OCI-LY3 (cell line): ENCODE measurements around the gene PANK4.
A peak's percentile ranks its signal among the peaks of the same experiment; 100 is the strongest.

ENCODE experiments used
- H2AFZ ChIP-seq: fragments of 200-600, 300-600 bp; shearing (Covaris generic); 2 replicates; pipeline ENCODE4 v1.6.0; 2014; ENCODE audit warnings: antibody characterized with exemption, low read depth, low read length
- H3K27ac ChIP-seq: fragments of 200-600, 300-600 bp; sonication (generic); 2 replicates; pipeline ENCODE4 v1.5.1; 2014; ENCODE audit warnings: mild to moderate bottlenecking, low read length, moderate library complexity, mixed read lengths
- H3K27me3 ChIP-seq: fragments of 200-600, 300-600 bp; sonication (generic); 2 replicates; pipeline ENCODE4 v1.6.1; 2014; ENCODE audit warnings: low read depth, low read length, mixed read lengths
- H3K36me3 ChIP-seq: fragments of 200-600, 300-600 bp; sonication (generic); replicated peaks from 2 replicates; pipeline ENCODE3; 2014; ENCODE audit warnings: low read depth, low read length, mixed read lengths
- H3K4me1 ChIP-seq: fragments of 300-600, 200-600 bp; sonication (generic); 2 replicates; pipeline ENCODE4 v1.6.1; 2014; ENCODE audit warnings: low read length, mixed read lengths
- H3K4me2 ChIP-seq: fragments of 200-600, 300-600 bp; sonication (generic); 2 replicates; pipeline ENCODE4 v1.6.1; 2014; ENCODE audit warnings: low read length, mixed read lengths
- H3K4me3 ChIP-seq: fragments of 300-600, 200-600 bp; sonication (generic); 2 replicates; pipeline ENCODE4 v1.5.1; 2014; ENCODE audit warnings: antibody characterized with exemption, mild to moderate bottlenecking, low read length, moderate library complexity
- H3K79me2 ChIP-seq: fragments of 300-600, 200-600 bp; shearing (Covaris generic); 2 replicates; pipeline ENCODE4 v1.6.1; 2014; ENCODE audit warnings: mild to moderate bottlenecking, low read length, mixed read lengths
- H3K9ac ChIP-seq: fragments of 300-600, 200-600 bp; shearing (Covaris generic); 2 replicates; pipeline ENCODE4 v1.6.0; 2014; ENCODE audit warnings: mild to moderate bottlenecking, low read length, moderate library complexity
- H3K9me3 ChIP-seq: fragments of 200-600, 300-600 bp; shearing (Covaris generic); 2 replicates; pipeline ENCODE4 v1.6.1; 2014; ENCODE audit warnings: low read length, mixed read lengths; ENCODE audit not compliant: insufficient read depth
- H4K20me1 ChIP-seq: fragments of 200-600, 300-600 bp; sonication (generic); 2 replicates; pipeline ENCODE4 v1.6.1; 2016; ENCODE audit warnings: low read length, mixed read lengths; ENCODE audit not compliant: insufficient read depth
- EZH2phosphoT487 ChIP-seq: fragments of 200-600 bp; shearing (Covaris generic); IDR thresholded peaks from 2 replicates; pipeline ENCODE4 v1.6.1; 2018; ENCODE audit warnings: antibody characterized with exemption, mixed run types, low read depth
- TF ChIP-seq, protein P1 (sequence below): fragments of 200-600, 300-600 bp; sonication (generic); IDR thresholded peaks from 2 replicates; pipeline ENCODE4 v1.5.1; 2014; ENCODE audit warnings: antibody characterized with exemption, low read length, low read depth

Gene PANK4

DNA sequence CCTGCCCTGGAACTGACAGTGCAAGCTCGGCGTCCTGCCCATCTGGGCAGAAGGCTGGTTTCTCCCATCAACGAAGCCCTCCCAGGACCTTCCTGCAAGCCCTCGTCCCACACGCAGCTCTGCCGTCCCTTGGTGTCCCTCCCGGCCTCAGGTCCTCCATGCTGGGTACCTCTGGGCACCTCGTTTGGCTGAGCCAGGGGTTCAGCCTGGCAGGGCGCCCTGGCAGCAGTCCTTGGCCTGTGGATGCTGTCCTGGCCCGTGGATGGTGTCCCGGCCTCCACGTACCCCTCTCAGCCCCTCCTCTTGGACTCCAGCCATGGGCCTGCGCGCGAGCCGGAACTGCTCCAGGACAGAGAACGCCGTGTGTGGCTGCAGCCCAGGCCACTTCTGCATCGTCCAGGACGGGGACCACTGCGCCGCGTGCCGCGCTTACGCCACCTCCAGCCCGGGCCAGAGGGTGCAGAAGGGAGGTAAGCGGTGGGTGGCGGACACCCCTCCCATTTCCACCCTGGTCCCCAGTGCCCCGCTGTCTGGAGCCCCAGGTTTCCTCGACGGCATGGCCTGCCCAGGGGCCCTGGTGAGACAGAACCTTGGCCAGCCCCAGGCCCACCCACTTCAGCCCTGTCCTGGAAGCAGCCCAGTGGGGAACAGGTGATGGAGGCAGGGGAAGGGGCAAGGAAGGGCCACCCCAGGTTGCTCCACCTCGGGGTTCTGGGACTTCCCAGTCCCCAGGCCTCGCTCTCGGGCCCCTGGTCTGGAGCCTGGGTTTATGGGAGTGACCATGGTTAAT lies 33.3 kb upstream of the PANK4 start:
- H3K4me1 ChIP-seq = peaks cover 24% of the 10 kb centered on the region
- H3K36me3 ChIP-seq = peaks cover 14% of the 10 kb centered on the region
- no peak overlapping the region for H3K4me2 ChIP-seq
- no peaks in the 10 kb centered on the region for H3K9me3 ChIP-seq
- TF ChIP-seq, protein P1, sequence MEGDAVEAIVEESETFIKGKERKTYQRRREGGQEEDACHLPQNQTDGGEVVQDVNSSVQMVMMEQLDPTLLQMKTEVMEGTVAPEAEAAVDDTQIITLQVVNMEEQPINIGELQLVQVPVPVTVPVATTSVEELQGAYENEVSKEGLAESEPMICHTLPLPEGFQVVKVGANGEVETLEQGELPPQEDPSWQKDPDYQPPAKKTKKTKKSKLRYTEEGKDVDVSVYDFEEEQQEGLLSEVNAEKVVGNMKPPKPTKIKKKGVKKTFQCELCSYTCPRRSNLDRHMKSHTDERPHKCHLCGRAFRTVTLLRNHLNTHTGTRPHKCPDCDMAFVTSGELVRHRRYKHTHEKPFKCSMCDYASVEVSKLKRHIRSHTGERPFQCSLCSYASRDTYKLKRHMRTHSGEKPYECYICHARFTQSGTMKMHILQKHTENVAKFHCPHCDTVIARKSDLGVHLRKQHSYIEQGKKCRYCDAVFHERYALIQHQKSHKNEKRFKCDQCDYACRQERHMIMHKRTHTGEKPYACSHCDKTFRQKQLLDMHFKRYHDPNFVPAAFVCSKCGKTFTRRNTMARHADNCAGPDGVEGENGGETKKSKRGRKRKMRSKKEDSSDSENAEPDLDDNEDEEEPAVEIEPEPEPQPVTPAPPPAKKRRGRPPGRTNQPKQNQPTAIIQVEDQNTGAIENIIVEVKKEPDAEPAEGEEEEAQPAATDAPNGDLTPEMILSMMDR = no peak
- no peak for TF ChIP-seq EZH2phosphoT487
- H3K9ac ChIP-seq = no peak overlapping the region
- no peak overlapping the region for H3K27ac ChIP-seq
- H4K20me1 ChIP-seq = no peaks in the 10 kb centered on the region
- no peaks in the 10 kb centered on the region; the same call in 1 of the 2 replicates for H3K79me2 ChIP-seq
- H3K4me3 ChIP-seq = no peak overlapping the region
- no peak overlapping the region for H2AFZ ChIP-seq
- H3K27me3 ChIP-seq = no peaks in the 10 kb centered on the region

DNA sequence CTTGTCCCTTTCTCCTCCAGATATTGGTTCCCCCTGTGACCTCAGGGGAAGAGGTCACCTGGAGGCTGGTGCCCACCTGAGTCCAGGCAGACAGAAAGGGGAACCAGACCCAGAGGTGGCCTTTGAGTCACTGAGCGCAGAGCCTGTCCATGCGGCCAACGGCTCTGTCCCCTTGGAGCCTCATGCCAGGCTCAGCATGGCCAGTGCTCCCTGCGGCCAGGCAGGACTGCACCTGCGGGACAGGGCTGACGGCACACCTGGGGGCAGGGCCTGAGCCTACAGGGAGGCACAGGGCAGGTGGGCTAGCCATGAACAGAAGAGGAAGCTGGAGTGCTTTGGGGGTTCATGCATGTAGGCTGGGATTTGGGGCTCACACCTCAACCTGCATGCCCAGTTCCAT lies 32.5 kb upstream of the PANK4 start:
- H3K9ac ChIP-seq = no peak overlapping the region
- no peak overlapping the region for H3K4me2 ChIP-seq
- H3K27ac ChIP-seq = no peak overlapping the region
- no peaks in the 10 kb centered on the region; the same call in 1 of the 2 replicates for H3K79me2 ChIP-seq
- H3K27me3 ChIP-seq = no peaks in the 10 kb centered on the region
- TF ChIP-seq, protein P1 = no peak
- no peak for TF ChIP-seq EZH2phosphoT487
- no peaks in the 10 kb centered on the region for H3K9me3 ChIP-seq
- no peaks in the 10 kb centered on the region for H4K20me1 ChIP-seq
- H2AFZ ChIP-seq = no peak overlapping the region
- H3K4me3 ChIP-seq = no peak overlapping the region
- peaks cover 32% of the 10 kb centered on the region for H3K4me1 ChIP-seq
- H3K36me3 ChIP-seq = peaks cover 14% of the 10 kb centered on the region

DNA sequence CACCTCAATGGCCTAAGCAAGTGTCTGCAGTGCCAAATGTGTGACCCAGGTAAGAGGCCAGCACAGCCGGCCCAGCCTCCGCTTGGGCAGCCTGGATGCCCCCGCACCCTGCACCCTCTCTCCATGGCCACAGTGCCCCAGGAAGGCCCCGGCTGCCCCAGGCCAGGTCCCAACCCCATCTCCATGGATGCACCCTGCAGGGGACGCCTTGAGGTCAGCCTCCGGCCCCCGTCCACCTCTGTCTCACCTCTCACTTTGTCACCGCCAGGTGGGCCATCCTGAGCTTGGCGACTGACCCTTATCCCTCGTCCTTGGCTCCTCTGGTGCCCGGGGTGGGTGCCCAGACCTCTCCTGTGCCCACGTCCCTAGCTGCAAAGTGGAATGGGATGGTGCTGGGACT lies 32.0 kb upstream of the PANK4 start:
- Histone ChIP-seq H2AFZ (no peak overlapping the region), H4K20me1 (no peaks in the 10 kb centered on the region), H3K36me3 (peaks cover 14% of the 10 kb centered on the region), H3K4me1 (peaks cover 33% of the 10 kb centered on the region), H3K27me3 (no peaks in the 10 kb centered on the region), H3K27ac (no peak overlapping the region), H3K4me3 (no peak overlapping the region), H3K4me2 (0 out of 2 replicates have a peak overlapping the region, but pooled peaks have one; percentile 99), H3K9ac (no peak overlapping the region), H3K9me3 (no peaks in the 10 kb centered on the region), H3K79me2 (no peaks in the 10 kb centered on the region; the same call in 1 of the 2 replicates)
- TF ChIP-seq, protein P1 = no peak
- no peak for TF ChIP-seq EZH2phosphoT487

DNA sequence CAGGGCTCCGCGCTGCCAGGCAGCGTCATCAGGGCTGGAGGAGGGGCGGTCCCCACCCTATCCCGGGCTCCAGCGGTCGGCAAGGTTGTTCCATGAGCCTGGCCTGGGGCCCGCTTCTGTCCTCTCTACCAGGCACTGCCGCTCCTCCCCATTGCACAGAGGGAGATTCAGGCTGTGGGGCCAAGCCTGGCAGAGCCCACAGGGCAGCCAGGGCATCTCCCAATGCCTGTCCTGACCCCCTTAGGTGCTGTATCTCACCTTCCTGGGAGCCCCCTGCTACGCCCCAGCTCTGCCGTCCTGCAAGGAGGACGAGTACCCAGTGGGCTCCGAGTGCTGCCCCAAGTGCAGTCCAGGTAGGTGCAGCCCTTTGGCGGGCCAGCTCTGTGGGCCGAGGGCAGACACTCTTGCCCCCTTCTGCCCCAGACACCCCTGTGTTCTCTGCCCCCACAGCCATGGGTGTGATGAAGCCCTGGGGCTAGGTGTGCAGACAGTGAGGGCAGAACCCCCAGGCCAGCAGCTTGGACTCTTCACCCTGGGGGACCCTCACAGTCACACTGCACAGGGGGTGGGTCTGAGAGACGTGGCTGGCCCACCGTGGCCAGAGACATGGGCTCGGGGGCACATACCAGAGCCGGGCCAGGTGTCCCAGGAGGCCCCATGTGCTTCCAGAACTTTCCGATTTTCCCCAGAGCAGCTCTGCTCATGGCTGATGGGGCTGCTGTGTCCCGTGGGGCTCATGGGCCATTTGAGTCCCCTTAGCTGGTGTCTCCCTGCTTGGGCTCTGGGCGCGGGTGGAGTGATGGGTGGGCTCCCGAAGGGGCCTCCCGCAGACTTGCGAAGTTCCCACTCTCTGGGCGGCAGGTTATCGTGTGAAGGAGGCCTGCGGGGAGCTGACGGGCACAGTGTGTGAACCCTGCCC lies 31.3 kb upstream of the PANK4 start:
- Histone ChIP-seq H3K79me2 (no peaks in the 10 kb centered on the region; the same call in 1 of the 2 replicates), H3K9ac (peak overlapping the region; percentile 99), H2AFZ (no peak overlapping the region), H3K4me1 (peaks cover 33% of the 10 kb centered on the region), H3K9me3 (no peaks in the 10 kb centered on the region), H3K27me3 (no peaks in the 10 kb centered on the region), H4K20me1 (no peaks in the 10 kb centered on the region), H3K36me3 (peaks cover 14% of the 10 kb centered on the region), H3K4me3 (peak overlapping the region; percentile 97), H3K27ac (no peak overlapping the region), H3K4me2 (peak overlapping the region; percentile 99)
- TF ChIP-seq EZH2phosphoT487 = no peak
- TF ChIP-seq, protein P1 = no peak
